GM12872 (cell line): Measurements from ENCODE around the gene SGPP2.

Experiments
- CTCF ChIP-seq: IDR thresholded peaks from 3 replicates; pipeline ENCODE4 v1.5.1; 2011; ENCODE audit warnings: low read depth, mild to moderate bottlenecking, low read length, moderate library complexity; ENCODE audit not compliant: insufficient read depth

SGPP2 gene, protein sequence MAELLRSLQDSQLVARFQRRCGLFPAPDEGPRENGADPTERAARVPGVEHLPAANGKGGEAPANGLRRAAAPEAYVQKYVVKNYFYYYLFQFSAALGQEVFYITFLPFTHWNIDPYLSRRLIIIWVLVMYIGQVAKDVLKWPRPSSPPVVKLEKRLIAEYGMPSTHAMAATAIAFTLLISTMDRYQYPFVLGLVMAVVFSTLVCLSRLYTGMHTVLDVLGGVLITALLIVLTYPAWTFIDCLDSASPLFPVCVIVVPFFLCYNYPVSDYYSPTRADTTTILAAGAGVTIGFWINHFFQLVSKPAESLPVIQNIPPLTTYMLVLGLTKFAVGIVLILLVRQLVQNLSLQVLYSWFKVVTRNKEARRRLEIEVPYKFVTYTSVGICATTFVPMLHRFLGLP

DNA sequence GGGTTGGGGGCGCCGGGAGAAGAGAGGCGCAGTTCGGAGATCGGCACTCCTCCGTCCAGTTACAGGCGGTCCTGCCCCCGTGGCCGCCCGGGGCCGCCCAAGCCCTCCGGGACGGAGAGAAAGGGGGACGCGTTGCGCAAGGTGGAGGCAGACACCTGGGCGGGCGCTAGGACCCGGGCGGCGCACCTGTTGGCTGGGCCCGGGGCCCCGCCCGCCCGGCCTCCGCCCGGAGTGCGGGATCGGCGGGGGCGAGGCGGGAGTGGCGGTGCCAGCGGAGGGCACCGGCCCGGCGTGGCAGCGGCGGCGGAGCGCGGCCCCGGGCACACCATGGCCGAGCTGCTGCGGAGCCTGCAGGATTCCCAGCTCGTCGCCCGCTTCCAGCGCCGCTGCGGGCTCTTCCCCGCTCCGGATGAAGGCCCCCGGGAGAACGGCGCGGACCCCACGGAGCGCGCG is at the start of gene SGPP2:
Gene SGPP2 (plus strand): TSS at position 268 of the 453 bp plus-strand sequence. CDS start 60 bp downstream, at position 328.
- no peak for TF ChIP-seq CTCF

GRCh38 chr2:222375798-222376197 is 48.5 kb upstream of the SGPP2 start:
- no peak for TF ChIP-seq CTCF

GRCh38 chr2:222380456-222380855 is 43.9 kb upstream of the SGPP2 start:
- no peak for TF ChIP-seq CTCF

- no peak for TF ChIP-seq CTCF
Observed at GRCh38 chr2:222381566-222381965, 42.8 kb upstream of the SGPP2 start.

- TF ChIP-seq CTCF, result no peak
Observed at GRCh38 chr2:222383255-222383654, 41.1 kb upstream of the SGPP2 start.

DNA sequence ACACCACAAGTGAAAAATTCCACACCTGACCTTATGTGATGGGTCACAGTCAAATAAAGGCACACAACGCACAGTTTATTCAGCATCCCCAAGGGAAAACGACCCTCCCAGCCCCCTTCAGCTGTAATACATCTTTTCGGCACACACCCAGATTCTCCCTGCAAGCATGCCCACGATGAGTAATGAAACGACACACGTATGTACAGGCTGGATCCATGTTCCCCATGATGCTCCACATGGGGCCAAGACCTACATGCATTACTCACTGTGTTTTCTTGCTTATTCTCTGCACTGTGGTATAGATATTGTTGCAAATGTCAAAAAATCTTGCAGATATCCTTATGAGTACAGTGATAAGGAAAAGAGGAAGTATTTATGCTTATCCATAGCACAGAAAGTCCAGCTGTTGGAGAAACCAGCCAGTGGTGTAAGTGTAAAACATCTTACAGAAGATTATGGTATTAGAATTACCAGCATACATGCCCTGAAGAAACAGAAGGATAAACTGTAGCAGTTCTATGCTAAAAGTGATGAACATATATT is 32.5 kb upstream of the SGPP2 start:
- no peak for TF ChIP-seq CTCF

GRCh38 chr2:222393733-222394267 is 30.5 kb upstream of the SGPP2 start:
- no peak for TF ChIP-seq CTCF
